GM18511 (cell line): ENCODE data around the gene CRTC3.
"Not testable (repeated sequence)": the region's sequence is repeated elsewhere in the genome, so short reads cannot be mapped to it uniquely, and the experiment has no call there.

Experiments used
- ATAC-seq: cut with Tn5 transposase; IDR thresholded peaks from one replicate; pipeline ENCODE4 v1.9.1; 2021; ENCODE audit warnings: mild to moderate bottlenecking, moderate library complexity; ENCODE audit not compliant: unreplicated experiment

CRTC3 gene

GRCh38 chr15:90645873-90646575 lies 116.3 kb downstream of the CRTC3 start:
- ATAC-seq: no peak

- no peak for ATAC-seq
Measured at GRCh38 chr15:90646662-90647305, 117.1 kb downstream of the CRTC3 start.

GRCh38 chr15:90647326-90647725 lies 117.6 kb downstream of the CRTC3 start:
- ATAC-seq: no peak

- no peak for ATAC-seq
Measured at GRCh38 chr15:90648137-90649070, 118.7 kb downstream of the CRTC3 start.

DNA sequence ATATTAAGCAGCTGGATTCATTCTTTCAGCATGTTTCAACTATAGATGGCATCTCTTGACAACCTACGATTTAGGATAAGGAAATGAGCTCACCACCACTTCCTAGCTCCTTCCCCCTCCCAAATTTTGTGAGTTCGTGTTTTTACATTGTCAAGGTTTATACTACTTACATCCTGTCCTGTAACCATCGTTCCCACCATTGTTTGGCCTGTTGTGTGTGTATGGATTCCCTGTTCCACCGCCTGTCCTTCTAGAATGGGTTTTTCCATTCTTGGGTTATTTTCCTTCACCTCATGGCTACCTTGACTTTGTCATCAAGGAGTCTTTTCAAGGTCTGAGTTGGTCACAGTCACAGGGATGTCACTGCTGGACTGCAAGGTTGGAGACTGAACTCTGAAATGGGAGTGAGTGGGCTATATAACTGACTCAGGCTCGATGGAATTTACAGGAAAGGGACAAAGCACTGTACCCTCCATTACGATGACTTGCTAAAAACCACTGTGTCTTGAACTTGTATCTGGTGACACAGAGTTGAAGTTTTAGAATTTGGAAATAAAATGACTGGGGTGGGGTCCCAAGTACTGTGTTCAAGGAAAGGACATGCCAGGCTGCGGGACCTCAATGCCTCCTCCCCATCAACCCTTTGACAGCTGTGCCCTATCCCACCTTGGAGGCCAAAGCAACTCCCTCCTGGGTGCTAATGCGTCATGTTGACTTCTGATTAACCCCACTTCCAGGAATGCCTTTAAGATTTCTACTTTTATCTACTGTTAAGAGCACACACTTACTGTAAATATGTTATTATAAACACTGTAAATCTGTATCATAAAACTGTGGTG lies 120.6 kb downstream of the CRTC3 start:
- no peak for ATAC-seq

- ATAC-seq: no peak
Measured at GRCh38 chr15:90650956-90651689, 121.4 kb downstream of the CRTC3 start.

GRCh38 chr15:90654233-90655136 lies 124.8 kb downstream of the CRTC3 start:
- ATAC-seq: no peak

GRCh38 chr15:90657520-90658172 lies 127.9 kb downstream of the CRTC3 start:
- ATAC-seq: peak; percentile 45

DNA sequence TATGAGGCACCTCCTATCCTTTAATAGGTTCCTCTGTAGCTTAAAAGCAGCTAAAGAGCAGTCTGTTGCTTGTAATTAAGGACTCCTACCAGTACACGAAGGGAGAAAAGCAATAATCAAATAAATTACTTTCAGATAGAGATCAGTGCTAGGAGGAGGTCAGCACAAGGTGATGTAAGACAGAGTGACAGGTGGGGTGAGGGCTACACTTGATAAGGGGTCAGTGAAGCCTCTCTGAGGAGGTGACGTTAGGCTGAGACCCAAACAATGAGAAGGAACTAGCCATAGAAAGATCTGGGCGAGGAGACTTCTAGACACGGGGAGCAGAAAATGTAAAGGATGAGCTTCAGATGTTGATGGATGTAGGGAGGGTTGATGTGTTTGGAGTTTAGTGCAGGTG lies 129.8 kb downstream of the CRTC3 start:
- no peak for ATAC-seq

- ATAC-seq: peak; percentile 62
Measured at GRCh38 chr15:90660195-90660998, 130.7 kb downstream of the CRTC3 start.

GRCh38 chr15:90660999-90661330 lies 131.2 kb downstream of the CRTC3 start:
- ATAC-seq: not testable (repeated sequence)

DNA sequence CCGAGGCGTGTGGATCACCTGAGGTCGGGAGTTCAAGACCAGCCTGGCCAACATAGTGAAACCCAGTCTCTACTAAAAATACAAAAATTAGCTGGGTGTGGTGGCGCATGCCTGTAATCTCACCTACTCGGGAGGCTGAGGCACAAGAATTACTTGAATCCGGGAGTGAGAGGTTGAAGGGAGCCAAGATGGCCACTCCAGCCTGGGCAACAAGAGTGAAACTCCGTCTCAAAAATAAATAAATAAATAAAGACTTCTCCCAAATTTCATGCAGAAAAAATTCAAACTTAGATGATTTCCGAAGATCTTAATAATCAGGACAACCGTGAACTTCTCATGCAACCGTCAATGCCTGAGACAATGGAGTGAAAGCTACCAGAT lies 134.3 kb downstream of the CRTC3 start:
- ATAC-seq: not testable (repeated sequence)

DNA sequence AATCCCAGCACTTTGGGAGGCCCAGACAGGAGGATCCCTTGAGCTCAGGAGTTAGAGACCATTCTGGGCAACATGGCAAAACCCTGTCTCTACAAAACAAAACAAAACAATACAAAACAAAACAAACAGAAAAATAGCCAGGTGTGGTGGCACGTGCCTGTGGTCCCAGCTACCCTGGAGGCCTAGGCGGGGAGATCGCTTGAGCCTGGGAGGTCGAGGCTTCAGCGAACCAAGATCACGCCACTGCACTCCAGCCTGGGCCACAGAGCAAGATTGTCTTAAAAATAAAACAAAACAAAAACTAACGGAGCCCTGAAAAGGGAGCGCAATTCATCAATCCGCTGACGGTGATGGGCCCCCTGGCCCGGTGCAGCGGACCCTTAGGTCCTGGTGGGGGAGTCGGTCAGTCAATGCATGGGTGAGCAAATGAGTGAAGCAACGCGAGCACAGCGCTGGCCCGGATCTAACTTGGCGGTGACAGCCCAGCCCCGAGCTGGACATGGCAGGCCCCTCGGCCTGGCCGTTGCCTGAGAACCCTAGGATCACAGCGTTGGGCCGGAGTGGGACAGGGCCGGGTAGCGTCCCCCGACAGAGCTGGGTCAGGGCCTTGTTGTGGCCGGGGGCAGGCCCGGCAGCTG lies 135.0 kb downstream of the CRTC3 start:
- peak; percentile 17 for ATAC-seq

- peak; percentile 70 for ATAC-seq
Measured at GRCh38 chr15:90665288-90666134, 135.8 kb downstream of the CRTC3 start.

DNA sequence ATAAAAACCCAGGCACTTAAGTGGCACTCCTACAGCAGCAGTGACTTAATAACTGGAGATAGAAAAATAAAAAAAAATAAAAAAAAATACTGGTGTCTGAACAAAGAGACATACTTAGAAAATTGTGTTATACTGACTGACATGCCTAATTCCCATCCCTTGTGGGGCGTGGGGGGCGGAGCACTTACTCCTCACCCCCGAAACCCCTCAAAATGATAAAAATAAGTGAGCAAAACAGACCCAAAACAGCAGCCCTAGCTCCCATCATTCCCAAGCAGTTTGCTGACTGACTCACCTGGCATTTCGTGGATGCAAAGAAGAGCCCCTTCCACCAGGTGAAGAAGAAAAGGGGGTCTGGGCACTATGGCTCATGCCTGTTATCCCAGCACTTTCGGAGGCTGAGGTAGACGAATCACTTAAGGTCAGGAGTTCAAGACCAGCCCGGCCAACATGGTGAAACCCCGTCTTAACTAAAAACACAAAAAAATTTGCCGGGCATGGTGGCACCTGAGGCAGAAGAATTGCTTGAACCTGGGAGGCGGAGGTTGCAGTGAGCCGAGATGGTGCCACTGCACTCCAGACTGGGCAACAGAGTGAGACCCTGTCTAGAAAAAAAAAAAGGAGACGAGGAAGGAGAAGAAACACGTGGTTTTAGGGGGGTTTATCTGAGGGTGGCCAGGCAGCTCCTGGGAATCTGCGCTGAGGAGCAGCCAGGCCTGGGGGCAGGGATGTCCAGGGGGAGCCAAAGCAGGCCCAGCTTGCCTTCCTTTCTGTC lies 136.6 kb downstream of the CRTC3 start:
- no peak for ATAC-seq
